RWPE2 (cell line): ENCODE data around the gene MYL12B.

Experiments used
- ATAC-seq: fragments of 200-7000 bp; cut with Tn5 transposase; 3 replicates; pipeline ENCODE4 v1.9.1; 2021; ENCODE audit warnings: low read depth
- DNase-seq: peaks from one replicate; pipeline ENCODE4 v3.0.0-alpha.2; 2020; ENCODE audit warnings: low spot score
- H3K27ac ChIP-seq: fragments of 450-650 bp; 2 replicates; pipeline ENCODE4 v1.5.1; 2017; ENCODE audit warnings: mild to moderate bottlenecking; ENCODE audit not compliant: poor library complexity, severe bottlenecking
- H3K27me3 ChIP-seq: fragments of 250-450 bp; sonication (Bioruptor Pico); 2 replicates; pipeline ENCODE4 v1.5.1; 2021; ENCODE audit warnings: mild to moderate bottlenecking, moderate library complexity; ENCODE audit not compliant: insufficient read depth, poor library complexity, severe bottlenecking
- H3K36me3 ChIP-seq: fragments of 250-450 bp; sonication (Bioruptor Pico); 2 replicates; pipeline ENCODE4 v1.5.1; 2020; ENCODE audit warnings: low read depth, mild to moderate bottlenecking, moderate library complexity
- H3K4me1 ChIP-seq: fragments of 250-450 bp; sonication (Bioruptor Pico); 2 replicates; pipeline ENCODE4 v1.5.1; 2021; ENCODE audit warnings: mild to moderate bottlenecking, moderate library complexity; ENCODE audit not compliant: insufficient read depth, poor library complexity, severe bottlenecking
- H3K4me3 ChIP-seq: fragments of 250-450 bp; sonication (Bioruptor Pico); 2 replicates; pipeline ENCODE4 v1.5.1; 2021; ENCODE audit warnings: mild to moderate bottlenecking, moderate library complexity; ENCODE audit not compliant: severe bottlenecking
- H3K9me3 ChIP-seq: fragments of 250-450 bp; sonication (Bioruptor Pico); 2 replicates; pipeline ENCODE4 v1.5.1; 2021; ENCODE audit warnings: mild to moderate bottlenecking, moderate library complexity; ENCODE audit not compliant: severe bottlenecking
- TF ChIP-seq, protein P1 (sequence below): fragments of 450-650 bp; IDR thresholded peaks from one replicate; pipeline ENCODE4 v1.5.1; 2017; ENCODE audit warnings: mild to moderate bottlenecking, moderate library complexity; ENCODE audit not compliant: poor library complexity, severe bottlenecking

Gene MYL12B

DNA sequence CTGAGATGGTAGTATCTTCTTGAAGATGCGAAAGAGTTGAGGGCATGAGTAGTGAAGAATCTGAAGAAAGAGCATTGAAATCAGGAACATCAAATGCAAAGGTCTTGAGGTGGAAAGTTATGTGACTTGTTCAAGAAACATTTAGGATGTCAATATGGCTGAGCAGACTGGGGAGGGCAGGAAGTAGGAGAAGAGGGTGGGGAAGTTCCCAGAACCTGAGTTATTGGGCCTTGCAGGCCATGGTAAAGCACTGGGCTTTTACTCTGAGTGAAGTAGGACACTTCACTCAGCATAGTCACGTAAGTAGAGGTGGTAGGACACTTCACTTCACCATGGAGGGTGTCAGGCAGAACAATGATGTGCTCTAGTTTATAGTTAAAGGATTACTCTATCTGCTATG is 26.1 kb upstream of the MYL12B start:
- Histone ChIP-seq H3K4me3 (no peak overlapping the region), H3K27me3 (no peaks in the 10 kb centered on the region), H3K27ac (no peak overlapping the region), H3K4me1 (peaks cover 4% of the 10 kb centered on the region), H3K36me3 (no peaks in the 10 kb centered on the region), H3K9me3 (no peaks in the 10 kb centered on the region)
- DNase-seq, result no peak
- no peak for ATAC-seq
- TF ChIP-seq, protein P1, sequence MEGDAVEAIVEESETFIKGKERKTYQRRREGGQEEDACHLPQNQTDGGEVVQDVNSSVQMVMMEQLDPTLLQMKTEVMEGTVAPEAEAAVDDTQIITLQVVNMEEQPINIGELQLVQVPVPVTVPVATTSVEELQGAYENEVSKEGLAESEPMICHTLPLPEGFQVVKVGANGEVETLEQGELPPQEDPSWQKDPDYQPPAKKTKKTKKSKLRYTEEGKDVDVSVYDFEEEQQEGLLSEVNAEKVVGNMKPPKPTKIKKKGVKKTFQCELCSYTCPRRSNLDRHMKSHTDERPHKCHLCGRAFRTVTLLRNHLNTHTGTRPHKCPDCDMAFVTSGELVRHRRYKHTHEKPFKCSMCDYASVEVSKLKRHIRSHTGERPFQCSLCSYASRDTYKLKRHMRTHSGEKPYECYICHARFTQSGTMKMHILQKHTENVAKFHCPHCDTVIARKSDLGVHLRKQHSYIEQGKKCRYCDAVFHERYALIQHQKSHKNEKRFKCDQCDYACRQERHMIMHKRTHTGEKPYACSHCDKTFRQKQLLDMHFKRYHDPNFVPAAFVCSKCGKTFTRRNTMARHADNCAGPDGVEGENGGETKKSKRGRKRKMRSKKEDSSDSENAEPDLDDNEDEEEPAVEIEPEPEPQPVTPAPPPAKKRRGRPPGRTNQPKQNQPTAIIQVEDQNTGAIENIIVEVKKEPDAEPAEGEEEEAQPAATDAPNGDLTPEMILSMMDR, result no peak

DNA sequence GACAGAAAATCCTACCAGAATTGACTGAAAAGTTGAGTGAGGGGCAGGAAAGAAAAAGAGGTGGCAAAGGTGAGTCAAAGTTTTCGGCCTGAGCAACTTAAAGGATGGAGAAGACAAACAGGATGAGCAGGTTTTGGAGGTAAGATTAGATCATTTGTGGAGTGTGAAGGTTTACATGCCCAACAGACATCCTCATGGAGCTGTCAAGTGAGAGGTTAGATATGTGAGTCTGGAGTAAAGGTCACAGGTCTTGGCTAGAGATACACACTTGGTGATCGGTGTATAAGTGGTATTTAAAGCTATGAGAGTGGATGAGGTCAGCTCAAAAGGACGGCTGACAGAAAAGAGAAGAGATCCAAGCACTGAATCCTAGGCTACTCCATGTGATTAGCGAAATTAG is 25.5 kb upstream of the MYL12B start:
- TF ChIP-seq, protein P1, result no peak
- no peaks in the 10 kb centered on the region for H3K36me3 ChIP-seq
- no peaks in the 10 kb centered on the region for H3K27me3 ChIP-seq
- no peak overlapping the region for H3K4me3 ChIP-seq
- DNase-seq (no peak), ATAC-seq (no peak)
- H3K27ac ChIP-seq, result no peak overlapping the region
- H3K9me3 ChIP-seq, result no peaks in the 10 kb centered on the region
- H3K4me1 ChIP-seq, result peaks cover 4% of the 10 kb centered on the region

DNA sequence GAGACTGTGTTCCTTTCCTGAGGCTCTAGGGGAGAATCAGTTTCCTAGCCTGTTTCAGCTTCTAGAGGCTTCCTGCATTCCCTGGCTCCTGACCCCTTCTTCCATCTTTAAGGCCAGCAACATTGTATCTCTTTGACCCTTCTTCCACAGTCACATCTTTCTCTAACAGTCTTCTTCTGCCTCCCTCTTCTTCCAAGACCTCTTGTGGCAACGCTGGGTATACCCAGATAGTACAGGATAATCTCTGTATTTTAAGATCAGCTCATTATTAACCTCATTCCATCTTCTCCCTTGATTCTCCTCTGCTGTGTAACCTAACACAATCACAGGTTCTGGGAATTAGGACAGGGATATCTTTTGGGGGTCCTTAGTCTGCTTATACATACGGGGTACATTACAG is 23.2 kb upstream of the MYL12B start:
- Histone ChIP-seq H3K9me3 (no peaks in the 10 kb centered on the region), H3K27ac (no peak overlapping the region), H3K4me1 (peaks cover 4% of the 10 kb centered on the region), H3K36me3 (peaks cover 3% of the 10 kb centered on the region; the same call in 1 of the 2 replicates), H3K27me3 (no peaks in the 10 kb centered on the region), H3K4me3 (no peak overlapping the region)
- DNase-seq, result no peak
- ATAC-seq, result no peak
- TF ChIP-seq, protein P1, result no peak

DNA sequence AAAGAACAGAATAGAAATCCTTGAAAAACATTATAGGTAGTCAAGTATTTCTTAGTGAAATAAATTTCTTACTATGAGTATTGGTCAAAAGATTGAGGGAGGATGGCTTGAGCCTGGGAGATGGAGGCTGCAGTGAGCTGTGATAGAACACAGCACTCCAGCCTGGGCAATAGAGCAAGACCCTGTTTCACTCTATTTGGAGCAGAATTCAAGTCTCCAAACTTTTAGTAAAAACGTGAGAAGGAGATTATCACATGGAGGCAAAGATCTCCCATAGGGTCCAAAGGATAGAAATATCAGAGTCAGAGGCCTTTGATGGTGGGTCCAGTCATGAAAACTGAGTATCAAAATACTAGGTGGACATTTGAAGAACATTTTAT is 16.8 kb upstream of the MYL12B start:
- H3K4me1 ChIP-seq, result peaks cover 19% of the 10 kb centered on the region
- ATAC-seq (no peak), DNase-seq (no peak)
- TF ChIP-seq, protein P1, result no peak
- peaks cover 26% of the 10 kb centered on the region for H3K36me3 ChIP-seq
- no peaks in the 10 kb centered on the region for H3K9me3 ChIP-seq
- no peaks in the 10 kb centered on the region for H3K27me3 ChIP-seq
- H3K4me3 ChIP-seq, result peak overlapping the region; percentile 93
- no peak overlapping the region for H3K27ac ChIP-seq

DNA sequence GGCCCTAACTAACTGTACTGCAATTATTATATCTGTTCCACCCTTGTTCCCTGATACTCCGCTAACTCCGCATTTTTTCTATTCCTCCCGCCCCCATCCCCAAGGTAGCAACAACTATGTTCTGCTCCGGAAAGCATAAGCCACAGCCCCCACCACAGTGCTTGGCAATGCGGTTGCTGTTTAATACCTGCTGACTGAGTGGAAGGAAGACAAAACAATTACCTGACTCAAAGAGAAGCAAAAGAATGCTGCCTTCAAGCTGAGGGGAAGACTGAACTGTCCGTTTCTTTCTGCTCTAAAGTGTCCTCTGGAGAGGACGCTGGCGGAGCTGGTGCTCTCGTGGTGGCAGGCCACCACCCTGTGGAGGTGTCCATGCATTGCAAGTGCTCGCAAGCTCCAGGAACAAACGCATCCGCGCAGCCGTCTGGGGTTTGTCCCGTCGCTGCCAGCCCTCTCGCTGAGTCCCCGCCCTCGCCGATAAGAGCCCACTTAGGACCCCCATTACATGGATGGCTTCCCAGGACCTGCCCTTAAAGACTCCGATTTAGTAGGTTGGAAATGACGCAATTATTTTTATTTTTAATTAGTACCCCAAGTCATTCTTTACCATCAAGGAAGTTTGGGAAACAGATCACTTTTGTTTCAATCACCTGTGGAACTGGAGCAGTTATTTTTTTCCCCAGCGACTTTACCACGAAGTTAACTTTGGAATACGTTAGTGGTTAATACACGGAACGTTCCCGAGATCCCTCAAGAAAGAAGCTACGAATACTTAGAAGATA is 15.9 kb upstream of the MYL12B start:
- Histone ChIP-seq H3K9me3 (no peaks in the 10 kb centered on the region), H3K4me3 (peak overlapping the region; percentile 93), H3K36me3 (peaks cover 31% of the 10 kb centered on the region), H3K27ac (peak overlapping the region; percentile 89), H3K4me1 (peaks cover 27% of the 10 kb centered on the region), H3K27me3 (no peaks in the 10 kb centered on the region)
- DNase-seq, result peak; percentile 84
- peak; percentile 62 for ATAC-seq
- TF ChIP-seq, protein P1, result peak; percentile 96
